ENCODE measurements around the gene GABRE. TPM values are rescaled to one million over a fixed set of nuclear protein-coding genes. Genes with fewer than 3 reads are reported as not detected.

The GABRE gene
- polyA plus RNA-seq (ENCODE audit: insufficient read length in 4 of 4) = 10 to 100 TPM in 1 of 4 donors, 1 to 10 TPM in 3; 4.2 to 10.4 (median 7.8) TPM

- peak in 2 of 4 donors; percentile 17 to 23 for DNase-seq (ENCODE audit: low read depth in 4 of 4, low spot score in 2 of 4)
These were observed at the start of gene GABRE for GRCh38 chrX:151974336-151975227. Gene GABRE (minus strand): TSS chrX:151974676. CDS start chrX:151974625, 51 bp downstream.

- DNase-seq (ENCODE audit: low read depth in 4 of 4, low spot score in 2 of 4) = no peak
These were observed 46.4 kb upstream of the GABRE start for GRCh38 chrX:152020888-152021287.

GRCh38 chrX:151999813-152000212 lies 25.3 kb upstream of the GABRE start:
- no peak for DNase-seq (ENCODE audit: low read depth in 4 of 4, low spot score in 2 of 4)

- DNase-seq (ENCODE audit: low read depth in 4 of 4, low spot score in 2 of 4) = no peak
These were observed 23.1 kb upstream of the GABRE start for GRCh38 chrX:151997539-151997938.

GRCh38 chrX:151996347-151996746 lies 21.9 kb upstream of the GABRE start:
- DNase-seq (ENCODE audit: low read depth in 4 of 4, low spot score in 2 of 4) = no peak

GRCh38 chrX:151994476-151994875 lies 20.0 kb upstream of the GABRE start:
- DNase-seq (ENCODE audit: low read depth in 4 of 4, low spot score in 2 of 4) = no peak

- DNase-seq (ENCODE audit: low read depth in 4 of 4, low spot score in 2 of 4) = no peak
These were observed 14.3 kb upstream of the GABRE start for GRCh38 chrX:151988706-151989299.

GRCh38 chrX:151987108-151987507 lies 12.6 kb upstream of the GABRE start:
- DNase-seq (ENCODE audit: low read depth in 4 of 4, low spot score in 2 of 4) = no peak

GRCh38 chrX:151985955-151986354 lies 11.5 kb upstream of the GABRE start:
- DNase-seq (ENCODE audit: low read depth in 4 of 4, low spot score in 2 of 4) = no peak

GRCh38 chrX:151985531-151985930 lies 11.1 kb upstream of the GABRE start:
- DNase-seq (ENCODE audit: low read depth in 4 of 4, low spot score in 2 of 4) = no peak

- no peak for DNase-seq (ENCODE audit: low read depth in 4 of 4, low spot score in 2 of 4)
These were observed 10.4 kb upstream of the GABRE start for GRCh38 chrX:151984902-151985301.

GRCh38 chrX:151984328-151984727 lies 9.9 kb upstream of the GABRE start:
- DNase-seq (ENCODE audit: low read depth in 4 of 4, low spot score in 2 of 4) = no peak

GRCh38 chrX:151983186-151983585 lies 8.7 kb upstream of the GABRE start:
- no peak for DNase-seq (ENCODE audit: low read depth in 4 of 4, low spot score in 2 of 4)

GRCh38 chrX:151982222-151982621 lies 7.7 kb upstream of the GABRE start:
- DNase-seq (ENCODE audit: low read depth in 4 of 4, low spot score in 2 of 4) = no peak

- DNase-seq (ENCODE audit: low read depth in 4 of 4, low spot score in 2 of 4) = no peak
These were observed 6.7 kb upstream of the GABRE start for GRCh38 chrX:151981129-151981528.

GRCh38 chrX:151977923-151978322 lies 3.4 kb upstream of the GABRE start:
- DNase-seq (ENCODE audit: low read depth in 4 of 4, low spot score in 2 of 4) = no peak

GRCh38 chrX:151977009-151977408 lies 2.5 kb upstream of the GABRE start:
- DNase-seq (ENCODE audit: low read depth in 4 of 4, low spot score in 2 of 4) = no peak

- no peak for DNase-seq (ENCODE audit: low read depth in 4 of 4, low spot score in 2 of 4)
These were observed 1.3 kb upstream of the GABRE start for GRCh38 chrX:151975736-151976275.

- no peak for DNase-seq (ENCODE audit: low read depth in 4 of 4, low spot score in 2 of 4)
These were observed 735 bp upstream of the GABRE start for GRCh38 chrX:151975228-151975593.

GRCh38 chrX:151973851-151974335 lies 583 bp downstream of the GABRE start:
- no peak for DNase-seq (ENCODE audit: low read depth in 4 of 4, low spot score in 2 of 4)

GRCh38 chrX:151973060-151973661 lies 1.3 kb downstream of the GABRE start:
- no peak for DNase-seq (ENCODE audit: low read depth in 4 of 4, low spot score in 2 of 4)

All from left renal cortex interstitium (tissue), 4 donors.